ENCODE measurements around the gene MUS81.

DNA sequence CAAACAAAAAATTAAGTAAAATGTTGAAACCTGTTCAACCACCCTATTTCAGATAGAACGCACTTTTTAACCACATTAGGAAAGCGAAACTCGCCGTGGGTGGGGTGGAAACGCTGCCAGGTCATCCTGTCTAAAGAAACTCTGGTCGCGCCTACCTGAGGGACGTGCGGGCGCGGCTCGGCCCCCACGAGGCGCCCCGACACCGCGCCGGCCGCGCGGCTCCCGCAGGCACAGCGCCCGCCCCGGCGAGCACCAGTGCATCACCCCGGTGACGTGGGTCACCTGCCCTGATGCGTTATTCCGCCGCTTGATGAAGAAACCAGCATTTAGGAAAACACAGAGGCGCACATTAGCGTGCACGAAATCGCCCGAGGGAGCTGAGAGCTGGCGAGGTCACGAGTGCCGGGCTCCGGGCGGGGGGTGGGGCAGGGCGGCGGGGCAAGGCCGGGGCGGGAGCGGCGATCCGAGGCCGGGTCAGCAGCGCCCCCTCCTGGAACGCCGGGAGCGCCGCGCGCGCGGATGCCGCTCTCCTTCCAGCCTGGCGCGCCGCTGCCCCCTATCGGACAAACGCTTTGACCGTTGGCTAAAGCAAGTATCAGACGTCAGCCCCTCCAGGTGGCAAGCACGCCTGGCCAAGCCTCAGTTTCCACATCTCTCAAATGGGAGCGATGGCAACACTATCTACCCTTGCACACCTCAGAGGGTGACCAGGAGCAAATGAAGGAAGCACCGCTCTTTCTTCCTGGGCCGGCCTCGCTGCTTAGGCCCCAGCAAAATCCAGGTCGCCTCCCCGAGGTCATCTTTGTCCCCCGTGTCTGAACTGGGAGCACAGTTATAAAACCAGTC, 42.2 kb upstream of the MUS81 start:
- TF ChIP-seq POLR2A (IDR thresholded peaks at IDR 0.05) (no peak), POLR2AphosphoS5 (IDR thresholded peaks at IDR 0.05) (peak in 2 of 3 donors; percentile 20 to 52)
- TF ChIP-seq, protein P1, sequence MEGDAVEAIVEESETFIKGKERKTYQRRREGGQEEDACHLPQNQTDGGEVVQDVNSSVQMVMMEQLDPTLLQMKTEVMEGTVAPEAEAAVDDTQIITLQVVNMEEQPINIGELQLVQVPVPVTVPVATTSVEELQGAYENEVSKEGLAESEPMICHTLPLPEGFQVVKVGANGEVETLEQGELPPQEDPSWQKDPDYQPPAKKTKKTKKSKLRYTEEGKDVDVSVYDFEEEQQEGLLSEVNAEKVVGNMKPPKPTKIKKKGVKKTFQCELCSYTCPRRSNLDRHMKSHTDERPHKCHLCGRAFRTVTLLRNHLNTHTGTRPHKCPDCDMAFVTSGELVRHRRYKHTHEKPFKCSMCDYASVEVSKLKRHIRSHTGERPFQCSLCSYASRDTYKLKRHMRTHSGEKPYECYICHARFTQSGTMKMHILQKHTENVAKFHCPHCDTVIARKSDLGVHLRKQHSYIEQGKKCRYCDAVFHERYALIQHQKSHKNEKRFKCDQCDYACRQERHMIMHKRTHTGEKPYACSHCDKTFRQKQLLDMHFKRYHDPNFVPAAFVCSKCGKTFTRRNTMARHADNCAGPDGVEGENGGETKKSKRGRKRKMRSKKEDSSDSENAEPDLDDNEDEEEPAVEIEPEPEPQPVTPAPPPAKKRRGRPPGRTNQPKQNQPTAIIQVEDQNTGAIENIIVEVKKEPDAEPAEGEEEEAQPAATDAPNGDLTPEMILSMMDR (IDR thresholded peaks at IDR 0.05), result peak; percentile 95 to 100 (median 98)

Data from transverse colon (tissue), 4 donors.